H1 (cell line): ENCODE data around the gene PGF. TPM values are rescaled to one million over a fixed set of nuclear protein-coding genes. Genes with fewer than 3 reads are reported as not detected.

Experiments used
- ASH2L ChIP-seq: fragments of 200-600, 300-600 bp; sonication (generic); IDR thresholded peaks from one replicate; pipeline ENCODE4 v1.7.1; 2017; ENCODE audit warnings: low read length
- polyA plus RNA-seq, 7 experiments: library from polyadenylated mRNA; depleted of rRNA in 3 of 7; stranded (reverse) in 5 of 7; unstranded in 2 of 7; fragments of >200 nt in 5 of 7; fragments of 200-250 nt in 2 of 7; gene quantifications; 1 replicate in 5 of 7; 2 replicates in 1 of 7; 4 replicates in 1 of 7; pipeline versions ENCODE4 v1.2.1 to v1.2.3, GENCODE V29; 2011 to 2013; ENCODE audit warnings: missing spikeins in 2 of 7, mixed read lengths in 2 of 7
- total RNA-seq: library from RNA; stranded (reverse); fragmentation: NEBNext Ultra II Directional; extraction: Animal tissue kit (Norgen Biotek cat#: 25700); gene quantifications from 2 replicates; pipeline ENCODE4 v1.2.1, GENCODE V29; 2021
- TF ChIP-seq, protein P1 (sequence below): IDR thresholded peaks from 2 replicates; pipeline ENCODE4 v1.6.1; 2012; ENCODE audit warnings: inconsistent platforms

Gene PGF
- total and polyA plus RNA-seq, 2 of the 8 experiments (the other 6 are each of a cell fraction or from before 2014, with no cell fraction given): 2.1 to 4.1 TPM

- TF ChIP-seq, protein P1, sequence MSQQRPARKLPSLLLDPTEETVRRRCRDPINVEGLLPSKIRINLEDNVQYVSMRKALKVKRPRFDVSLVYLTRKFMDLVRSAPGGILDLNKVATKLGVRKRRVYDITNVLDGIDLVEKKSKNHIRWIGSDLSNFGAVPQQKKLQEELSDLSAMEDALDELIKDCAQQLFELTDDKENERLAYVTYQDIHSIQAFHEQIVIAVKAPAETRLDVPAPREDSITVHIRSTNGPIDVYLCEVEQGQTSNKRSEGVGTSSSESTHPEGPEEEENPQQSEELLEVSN: no peak
- TF ChIP-seq ASH2L: no peak
These were observed 26.4 kb upstream of the PGF start (continued) for GRCh38 chr14:74981833-74982232.
